Activated naive CD4-positive, alpha-beta T cell treated with anti-CD3 and anti-CD28 coated beads for 36 hours (primary cell): ENCODE results near the gene SYP. TPM values are rescaled to one million over a fixed set of nuclear protein-coding genes. Genes with fewer than 3 reads are reported as not detected.
A peak's percentile ranks its signal among the peaks of the same experiment; 100 is the strongest.
"Not testable (repeated sequence)": the region's sequence is repeated elsewhere in the genome, so short reads cannot be mapped to it uniquely, and the experiment has no call there.

Experiments used
- CTCF ChIA-PET: fragments of 350-600 bp; sonication (Branson Sonifier 250); formaldehyde crosslinking; loops from one replicate; lab custom pipeline; 2021; ENCODE audit warnings: antibody characterized with exemption; lab: Charles Lee
- DNase-seq: peaks from one replicate; pipeline ENCODE4 v3.0.0-alpha.2; 2020
- H3K27ac Mint-ChIP-seq: one replicate; pipeline ENCODE4 v1.8.0; 2021; ENCODE audit warnings: mild to moderate bottlenecking, mixed read lengths
- H3K27me3 Mint-ChIP-seq: one replicate; pipeline ENCODE4 v1.8.0; 2021; ENCODE audit warnings: low read depth, mixed read lengths
- H3K36me3 Mint-ChIP-seq: one replicate; pipeline ENCODE4 v1.8.0; 2021; ENCODE audit warnings: low read depth, mixed read lengths
- H3K4me1 Mint-ChIP-seq: one replicate; pipeline ENCODE4 v1.8.0; 2021; ENCODE audit warnings: low read depth, mixed read lengths
- H3K4me3 Mint-ChIP-seq: one replicate; pipeline ENCODE4 v1.8.0; 2021; ENCODE audit warnings: mild to moderate bottlenecking, moderate library complexity, mixed read lengths
- H3K9me3 Mint-ChIP-seq: one replicate; pipeline ENCODE4 v1.8.0; 2021; ENCODE audit warnings: mixed read lengths
- intact Hi-C: fragments of 100-400 bp; cut with micrococcal nuclease; formaldehyde crosslinking; loops from one replicate; pipeline ENCODE4 v1.15.1; 2023
- total RNA-seq, 2 experiments: library from RNA; stranded (reverse); gene quantifications; one replicate each; pipeline ENCODE4 v1.2.3, GENCODE V29; 2021

Gene SYP
- total RNA-seq, 2 experiments from 2014 or later, result 2.5 to 2.6 TPM

DNA sequence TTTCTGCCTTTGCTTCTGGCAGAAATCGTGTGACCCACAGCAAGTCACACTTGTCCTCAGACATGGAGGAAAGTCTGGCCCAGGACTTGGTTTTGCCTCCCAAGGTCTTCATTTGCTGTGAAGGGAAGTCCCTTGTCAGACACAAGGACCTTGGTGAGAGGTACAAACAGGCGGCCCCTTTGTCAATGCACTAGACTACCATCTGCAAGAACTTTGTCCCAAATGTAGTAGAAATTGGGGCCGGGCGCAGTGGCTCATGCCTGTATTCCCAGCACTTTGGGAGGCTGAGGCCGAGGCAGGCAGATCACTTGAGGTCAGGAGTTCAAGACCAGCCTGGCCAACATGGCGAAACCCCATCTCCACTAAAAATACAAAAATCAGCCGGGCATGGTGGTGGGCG, 26.4 kb downstream of the SYP start:
- H3K27me3 Mint-ChIP-seq, H3K27ac Mint-ChIP-seq, CTCF ChIA-PET, DNase-seq, H3K9me3 Mint-ChIP-seq: not testable (repeated sequence)
- Mint-ChIP-seq H3K4me3 (peak overlapping the region; percentile 89), H3K4me1 (peaks cover 23% of the 10 kb centered on the region), H3K36me3 (peaks cover 28% of the 10 kb centered on the region)
- intact Hi-C loops, result loop anchor here (5.0 kb wide), 1 partner anchor 131 kb away; the partner anchor contains the start of gene TFE3

DNA sequence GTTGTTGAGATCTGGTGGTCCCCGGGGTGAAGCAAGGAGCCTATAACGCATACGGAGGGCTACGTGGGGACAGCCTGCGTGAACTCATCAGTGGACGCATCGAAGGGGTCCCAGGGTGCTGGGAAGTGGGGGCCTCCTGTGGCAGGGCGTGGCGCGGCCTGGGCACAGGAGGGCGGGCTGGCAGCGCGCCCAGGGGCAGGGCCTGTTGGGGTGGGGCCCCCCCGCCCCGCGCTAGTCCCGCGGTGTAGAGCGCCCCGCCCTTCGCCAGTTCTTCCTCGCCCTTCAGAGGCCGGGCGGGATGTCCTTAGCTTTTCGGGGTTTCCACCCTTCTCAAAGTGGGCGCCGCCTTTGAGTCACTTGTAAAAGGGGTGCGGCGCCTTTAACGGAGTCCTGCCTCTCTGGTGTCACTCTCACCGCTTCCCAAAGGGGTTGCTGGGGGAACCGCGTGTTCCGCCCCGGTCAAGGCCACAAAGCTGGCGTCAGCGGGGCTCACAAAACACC, 27.7 kb downstream of the SYP start:
- Mint-ChIP-seq H3K27ac (peak overlapping the region; percentile 91), H3K36me3 (peaks cover 26% of the 10 kb centered on the region), H3K9me3 (no peaks in the 10 kb centered on the region), H3K4me3 (peak overlapping the region; percentile 89), H3K27me3 (no peaks in the 10 kb centered on the region), H3K4me1 (peaks cover 27% of the 10 kb centered on the region)
- intact Hi-C loops, result loop anchor here (1.0 to 5.0 kb wide), 2 partner anchors 12 to 130 kb away; partner anchors contain the start of gene TFE3
- CTCF ChIA-PET, result no interaction called here
- DNase-seq, result peak; percentile 86

DNA sequence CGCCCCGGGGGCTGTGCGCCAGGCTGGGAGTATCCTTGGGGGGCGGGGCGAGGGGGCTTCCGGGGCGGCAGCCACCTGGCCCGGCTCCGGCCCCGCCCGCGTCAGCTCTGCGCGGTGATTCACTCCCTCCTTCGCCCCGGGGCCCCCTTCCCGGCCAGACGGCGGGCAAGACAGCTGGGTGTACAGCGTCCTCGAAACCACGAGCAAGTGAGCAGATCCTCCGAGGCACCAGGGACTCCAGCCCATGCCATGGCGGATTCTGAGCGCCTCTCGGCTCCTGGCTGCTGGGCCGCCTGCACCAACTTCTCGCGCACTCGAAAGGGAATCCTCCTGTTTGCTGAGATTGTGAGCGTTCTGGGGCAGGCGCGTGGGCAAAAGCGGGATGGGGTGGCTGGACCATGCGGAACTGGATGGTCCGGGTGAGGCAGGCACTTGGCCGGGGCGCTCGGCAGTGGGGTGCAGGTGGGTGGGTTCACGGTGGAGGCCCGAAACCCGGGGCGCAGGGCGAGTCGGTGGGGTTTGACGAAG, 28.2 kb downstream of the SYP start, which contains the start of gene PLP2:
TSS of gene PLP2 (plus strand) at position 147 of the 528 bp plus-strand sequence. CDS start at position 250, 103 bp downstream.
- intact Hi-C loops, result loop anchor here (1.0 to 5.0 kb wide), 2 partner anchors 12 to 130 kb away; partner anchors contain the start of gene TFE3
- Mint-ChIP-seq H3K36me3 (peaks cover 26% of the 10 kb centered on the region), H3K4me1 (peaks cover 30% of the 10 kb centered on the region), H3K4me3 (peak within 1 kb of the TSS; percentile 89), H3K27me3 (no peaks in the 10 kb centered on the region), H3K27ac (peak within 1 kb of the TSS; percentile 91), H3K9me3 (no peaks in the 10 kb centered on the region)
- CTCF ChIA-PET, result no interaction called here
- DNase-seq, result peak; percentile 83

DNA sequence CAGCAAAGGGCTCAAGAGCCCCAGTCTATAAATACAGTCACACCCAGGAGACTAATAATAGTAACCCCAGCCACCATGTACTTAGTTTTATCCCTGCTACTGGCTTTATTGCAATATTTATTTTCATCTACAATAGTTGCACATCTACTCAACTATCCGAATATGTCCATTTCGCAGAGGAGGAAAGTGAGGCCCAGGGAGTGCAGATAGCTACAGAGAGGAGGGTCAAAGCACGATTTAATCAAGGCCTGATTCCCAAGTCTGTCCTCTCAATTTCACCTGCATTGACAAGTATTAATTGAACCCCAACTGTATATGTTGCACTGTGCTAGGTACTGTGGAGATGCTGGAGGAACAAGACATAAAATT, 32.3 kb downstream of the SYP start:
- peaks cover 3% of the 10 kb centered on the region for H3K36me3 Mint-ChIP-seq
- intact Hi-C loops, result loop anchor here (1.0 to 10.0 kb wide), 4 partner anchors 12 to 271 kb away; partner anchors contain the start of genes PQBP1, PRAF2, TIMM17B and WDR45
- H3K4me3 Mint-ChIP-seq, result peak overlapping the region; percentile 78
- peak overlapping the region; percentile 90 for H3K27ac Mint-ChIP-seq
- H3K27me3 Mint-ChIP-seq, result no peaks in the 10 kb centered on the region
- H3K9me3 Mint-ChIP-seq, result no peaks in the 10 kb centered on the region
- H3K4me1 Mint-ChIP-seq, result peaks cover 33% of the 10 kb centered on the region
- CTCF ChIA-PET, result interaction anchor here (1.1 to 2.1 kb wide), 2 partner anchors 12 to 25 kb away, joined by 4 to 8 read pairs; no protein-coding TSS in a partner anchor
- no peak for DNase-seq

DNA sequence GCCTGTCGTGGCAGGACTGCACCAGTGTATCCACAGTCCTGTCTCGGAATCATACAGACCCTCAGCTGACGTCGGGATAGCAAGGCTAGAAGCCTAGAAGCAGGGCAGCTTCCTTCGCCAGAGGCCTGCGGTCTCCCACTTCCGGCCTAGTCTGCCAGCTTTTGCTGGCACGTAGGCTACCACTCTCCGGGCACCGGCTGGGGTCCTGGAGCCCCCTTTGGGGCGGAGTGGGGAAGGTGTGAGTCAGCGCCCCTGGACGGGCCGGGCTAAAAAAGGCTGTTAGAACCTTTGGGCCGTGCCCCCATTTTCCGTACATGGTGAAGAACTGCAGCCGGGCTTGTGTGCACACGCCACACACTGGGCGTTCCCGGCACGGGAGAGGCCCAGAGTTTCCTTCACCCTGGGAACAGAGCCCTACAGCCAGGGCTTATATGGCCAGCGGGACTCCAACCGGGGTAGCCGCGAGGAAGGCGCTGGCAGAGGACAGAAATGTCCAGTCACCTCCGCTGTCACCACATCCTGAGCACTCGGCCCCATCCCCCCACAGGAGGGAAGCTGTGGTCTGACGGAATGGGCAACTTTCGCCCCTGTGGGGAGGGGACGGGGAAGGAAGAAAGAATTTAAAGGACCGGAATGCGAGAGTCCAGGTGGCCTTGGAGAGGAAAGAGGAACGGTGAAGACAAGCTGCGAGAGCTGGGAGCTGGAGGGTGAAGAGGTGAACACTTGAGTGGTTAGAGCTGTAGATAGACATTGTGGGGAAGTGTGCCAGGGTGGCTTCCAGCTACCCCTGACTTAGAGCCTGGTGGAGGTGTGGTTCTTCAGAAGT, 32.9 kb downstream of the SYP start:
- intact Hi-C loops, result loop anchor here (1.0 to 10.0 kb wide), 5 partner anchors 12 to 270 kb away; partner anchors contain the start of genes PPP1R3F, PQBP1, PRAF2 and TIMM17B
- CTCF ChIA-PET, result interaction anchor here (0.9 to 2.1 kb wide), 5 partner anchors 9 to 26 kb away, joined by 4 to 8 read pairs (median 4); no protein-coding TSS in a partner anchor
- peaks cover 31% of the 10 kb centered on the region for H3K4me1 Mint-ChIP-seq
- peak overlapping the region; percentile 78 for H3K4me3 Mint-ChIP-seq
- no peaks in the 10 kb centered on the region for H3K9me3 Mint-ChIP-seq
- peak; percentile 69 for DNase-seq
- no peaks in the 10 kb centered on the region for H3K36me3 Mint-ChIP-seq
- no peaks in the 10 kb centered on the region for H3K27me3 Mint-ChIP-seq
- H3K27ac Mint-ChIP-seq, result peak overlapping the region; percentile 90

DNA sequence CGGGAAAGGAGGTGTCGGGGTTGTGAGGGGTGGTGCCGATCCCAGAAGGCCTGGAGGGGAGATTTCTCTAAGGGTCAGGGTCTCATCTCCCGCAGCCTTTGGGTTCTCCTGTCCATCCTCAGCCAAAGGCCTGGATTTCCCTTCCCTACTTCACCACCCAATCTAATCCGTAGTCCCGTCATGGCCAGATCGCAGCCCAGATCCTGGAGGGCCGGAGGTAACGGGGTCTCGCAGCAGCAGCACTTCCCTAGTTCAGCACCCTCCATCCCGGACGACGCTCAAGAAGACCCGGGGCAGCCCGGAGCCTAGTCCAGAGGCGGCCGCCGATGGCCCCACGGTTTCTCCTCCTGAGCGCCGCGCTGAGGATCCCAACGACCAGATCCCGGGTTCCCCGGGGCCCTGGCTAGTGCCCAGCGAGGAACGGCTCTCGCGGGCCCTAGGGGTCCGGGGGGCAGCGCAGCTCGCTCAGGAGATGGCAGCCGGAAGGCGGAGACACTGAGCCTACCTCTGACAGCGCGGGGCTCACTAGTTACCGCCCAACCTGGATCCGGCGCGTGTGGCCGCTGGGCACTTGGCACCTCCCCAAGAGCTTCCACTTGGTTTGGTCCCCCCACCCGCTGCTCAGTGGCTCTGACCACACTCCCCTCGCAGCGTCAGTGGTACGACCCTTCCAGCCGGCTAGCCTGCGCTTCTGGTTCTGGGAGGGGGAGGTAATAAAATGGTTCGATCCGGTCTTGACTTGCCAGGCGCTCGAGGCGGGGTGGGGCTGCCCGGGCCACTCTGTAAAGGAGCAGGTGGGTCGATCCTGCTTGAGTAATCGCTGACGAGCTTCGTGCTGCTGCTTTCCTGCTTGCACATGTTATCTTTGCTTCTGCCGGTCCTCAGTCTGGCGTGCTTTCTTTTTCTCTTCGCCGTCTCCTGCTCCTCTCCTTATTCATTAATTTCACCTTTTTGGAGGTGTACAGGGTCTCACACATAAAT, 33.8 kb downstream of the SYP start:
- H3K4me3 Mint-ChIP-seq, result peak overlapping the region; percentile 78
- H3K36me3 Mint-ChIP-seq, result no peaks in the 10 kb centered on the region
- no peaks in the 10 kb centered on the region for H3K9me3 Mint-ChIP-seq

DNA sequence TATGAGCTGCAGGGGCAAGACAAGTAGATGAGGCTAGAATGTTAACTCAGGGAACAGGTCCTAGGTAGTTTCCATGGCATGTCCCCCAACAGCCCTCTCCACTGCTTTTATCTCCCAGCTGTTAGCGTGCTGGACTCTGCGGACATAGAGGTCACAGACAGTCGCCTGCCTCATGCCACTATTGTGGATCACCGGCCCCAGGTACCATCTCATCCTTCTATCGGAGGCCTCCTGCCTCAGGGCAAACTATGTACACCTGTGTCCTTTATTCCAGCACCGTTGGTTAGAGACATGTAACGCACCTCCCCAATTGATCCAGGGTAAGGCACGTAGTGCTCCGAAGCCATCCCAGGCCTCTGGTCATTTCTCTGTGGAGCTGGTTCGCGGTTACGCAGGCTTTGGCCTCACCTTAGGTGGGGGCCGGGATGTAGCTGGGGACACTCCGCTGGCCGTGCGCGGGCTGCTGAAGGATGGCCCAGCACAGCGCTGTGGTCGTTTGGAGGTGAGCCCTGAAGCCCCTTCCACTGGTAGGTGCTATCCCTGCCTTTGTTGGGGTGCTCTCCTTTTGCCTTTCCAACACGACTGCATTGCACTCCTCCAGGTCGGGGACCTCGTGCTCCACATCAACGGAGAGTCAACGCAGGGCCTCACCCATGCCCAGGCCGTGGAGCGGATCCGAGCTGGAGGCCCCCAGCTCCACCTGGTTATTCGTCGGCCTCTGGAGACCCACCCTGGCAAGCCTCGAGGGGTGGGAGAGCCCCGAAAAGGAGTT, 35.2 kb downstream of the SYP start:
- Mint-ChIP-seq H3K27ac (peak overlapping the region; percentile 93), H3K4me3 (no peak overlapping the region), H3K27me3 (no peaks in the 10 kb centered on the region), H3K9me3 (no peaks in the 10 kb centered on the region), H3K36me3 (no peaks in the 10 kb centered on the region), H3K4me1 (peaks cover 31% of the 10 kb centered on the region)
- intact Hi-C loops, result loop anchor here (2.0 to 10.0 kb wide), 3 partner anchors 22 to 207 kb away; partner anchors contain the start of genes OTUD5, PRAF2 and WDR45
- no peak for DNase-seq
- CTCF ChIA-PET, result interaction anchor here (0.6 to 1.9 kb wide), 3 partner anchors 9 to 126 kb away, joined by 3 to 7 read pairs (median 7); no protein-coding TSS in a partner anchor

More for the DNA sequence above, 33.8 kb downstream of the SYP start:
- CTCF ChIA-PET, result interaction anchor here (0.9 to 2.1 kb wide), 5 partner anchors 8 to 25 kb away, joined by 4 to 8 read pairs (median 6); no protein-coding TSS in a partner anchor
- intact Hi-C loops, result loop anchor here (1.0 to 10.0 kb wide), 5 partner anchors 19 to 269 kb away; partner anchors contain the start of genes PPP1R3F, PQBP1, PRAF2 and TIMM17B
- Mint-ChIP-seq H3K4me1 (peaks cover 31% of the 10 kb centered on the region), H3K27ac (peak overlapping the region; percentile 90), H3K27me3 (no peaks in the 10 kb centered on the region)
- peak; percentile 73 for DNase-seq

DNA sequence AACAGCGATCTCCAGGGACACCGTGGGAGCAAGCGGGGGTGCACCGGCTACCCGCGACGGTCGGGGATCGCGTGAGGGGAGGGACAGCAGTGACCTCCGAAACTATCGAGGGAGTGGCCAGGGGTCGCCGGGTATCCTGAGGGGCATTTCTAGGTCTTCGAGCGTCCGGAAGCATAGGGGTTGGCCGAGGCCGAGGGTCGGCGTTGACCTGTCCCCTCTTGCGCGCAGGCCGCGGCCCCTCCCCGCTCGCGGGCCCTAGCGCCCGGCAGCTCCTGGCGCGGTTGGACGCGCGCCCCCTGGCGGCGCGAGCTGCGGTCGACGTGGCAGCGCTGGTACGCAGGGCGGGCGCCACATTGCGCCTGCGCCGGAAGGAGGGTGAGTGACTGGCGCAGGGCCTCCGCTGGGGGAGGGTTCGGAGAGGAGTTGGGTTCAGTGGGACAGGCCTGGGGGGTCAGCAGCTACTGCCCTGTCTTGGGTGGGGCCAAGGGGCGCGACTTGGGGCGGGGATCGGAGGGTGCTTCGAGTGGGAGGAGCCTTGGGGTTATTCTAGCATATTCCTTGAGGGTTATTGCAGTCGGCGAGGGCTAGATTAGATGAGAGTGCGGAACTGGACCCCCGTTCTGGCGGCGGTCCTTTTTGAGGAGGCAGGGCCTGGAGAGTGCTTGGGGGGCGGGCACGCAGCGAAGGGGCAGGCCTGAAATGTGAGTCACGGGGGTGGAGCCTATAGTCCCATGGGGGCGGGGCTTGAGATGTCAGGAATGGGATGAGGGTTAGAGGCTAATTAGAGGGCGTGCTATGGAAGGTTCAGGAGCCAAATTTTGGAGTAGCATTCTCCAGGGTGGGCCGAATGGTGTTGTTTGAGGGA, 36.2 kb downstream of the SYP start:
- peaks cover 27% of the 10 kb centered on the region for H3K4me1 Mint-ChIP-seq
- intact Hi-C loops, result loop anchor here (2.0 to 10.0 kb wide), 3 partner anchors 21 to 206 kb away; partner anchors contain the start of genes OTUD5, PRAF2 and WDR45
- no peaks in the 10 kb centered on the region for H3K9me3 Mint-ChIP-seq
- CTCF ChIA-PET, result interaction anchor here (0.6 to 1.9 kb wide), 3 partner anchors 9 to 32 kb away, joined by 3 to 7 read pairs (median 3); no protein-coding TSS in a partner anchor
- H3K27me3 Mint-ChIP-seq, result no peaks in the 10 kb centered on the region
- H3K4me3 Mint-ChIP-seq, result peak overlapping the region; percentile 76
- H3K36me3 Mint-ChIP-seq, result no peaks in the 10 kb centered on the region
- H3K27ac Mint-ChIP-seq, result peak overlapping the region; percentile 93
- DNase-seq, result peak; percentile 77

DNA sequence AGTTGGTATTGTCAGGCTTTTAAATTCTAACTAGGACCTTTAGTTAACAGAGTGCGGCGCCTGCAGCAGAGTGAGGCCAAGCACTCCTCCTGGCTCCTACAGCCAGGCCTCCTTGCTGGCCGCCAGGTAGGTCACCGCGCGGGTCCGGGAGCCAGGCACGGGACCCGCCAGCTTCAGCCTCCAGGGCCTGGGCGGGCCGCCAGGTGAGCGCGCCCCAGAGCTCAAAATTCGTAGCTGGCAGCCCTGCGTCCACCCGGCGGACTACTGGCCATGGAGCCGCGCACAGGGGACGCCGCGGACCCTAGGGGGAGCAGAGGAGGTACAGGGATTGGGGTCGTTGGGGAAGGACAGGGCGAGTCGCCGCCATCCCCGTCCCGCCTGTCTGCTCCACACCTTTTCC, 37.4 kb downstream of the SYP start, which contains the start of gene MAGIX:
TSS of gene MAGIX (plus strand) at position 139 of the 400 bp plus-strand sequence. CDS start at position 271, 132 bp downstream.
- CTCF ChIA-PET, result no interaction called here
- H3K27ac Mint-ChIP-seq, result no peak within 1 kb of the TSS
- H3K4me1 Mint-ChIP-seq, result peaks cover 23% of the 10 kb centered on the region
- H3K36me3 Mint-ChIP-seq, result no peaks in the 10 kb centered on the region
- peak within 1 kb of the TSS; percentile 76 for H3K4me3 Mint-ChIP-seq
- intact Hi-C loops, result loop anchor here (5.0 to 10.0 kb wide), 2 partner anchors 88 to 205 kb away; partner anchors contain the start of genes OTUD5, PRAF2 and WDR45
- DNase-seq, result no peak
- H3K9me3 Mint-ChIP-seq, result no peaks in the 10 kb centered on the region
- no peaks in the 10 kb centered on the region for H3K27me3 Mint-ChIP-seq

DNA sequence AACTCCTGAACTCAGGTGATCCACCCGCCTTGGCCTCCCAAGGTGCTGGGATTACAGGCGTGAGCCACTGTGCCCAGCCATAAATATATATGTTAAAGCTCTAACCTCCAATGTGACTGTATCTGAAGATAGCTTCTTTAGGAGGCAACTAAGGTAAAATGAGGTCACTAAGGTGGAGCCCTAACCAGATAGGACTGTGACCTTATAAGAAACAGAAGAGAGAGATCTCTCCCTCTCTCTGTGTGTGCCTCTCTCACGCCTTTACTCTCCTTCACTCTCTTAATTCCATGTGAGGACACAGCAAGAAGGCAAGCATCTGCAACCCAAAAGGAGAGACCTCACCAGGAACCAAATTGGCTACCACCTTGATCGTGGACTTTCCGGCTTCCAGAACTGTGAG, 38.4 kb downstream of the SYP start:
- no peak overlapping the region for H3K27ac Mint-ChIP-seq

More for the DNA sequence above, 38.4 kb downstream of the SYP start:
- H3K4me1 Mint-ChIP-seq, result peaks cover 16% of the 10 kb centered on the region
- intact Hi-C loops, result loop anchor here (5.0 to 10.0 kb wide), 2 partner anchors 87 to 204 kb away; partner anchors contain the start of genes OTUD5, PRAF2 and WDR45
- no peak overlapping the region for H3K4me3 Mint-ChIP-seq
- no peaks in the 10 kb centered on the region for H3K36me3 Mint-ChIP-seq
- no peaks in the 10 kb centered on the region for H3K27me3 Mint-ChIP-seq
- DNase-seq, result no peak
- no peaks in the 10 kb centered on the region for H3K9me3 Mint-ChIP-seq
- CTCF ChIA-PET, result no interaction called here
